Hepatocyte (in vitro differentiated cells): ENCODE data around the gene JAKMIP1.

Source experiments
- EZH2 ChIP-seq: fragments of 200-600 bp; sonication (generic); IDR thresholded peaks from 2 replicates; pipeline ENCODE4 v1.6.1; 2016; ENCODE audit warnings: antibody characterized with exemption, mild to moderate bottlenecking, borderline replicate concordance
- TF ChIP-seq, protein P1 (sequence below): fragments of 200-600 bp; sonication (generic); IDR thresholded peaks from 2 replicates; pipeline ENCODE4 v1.5.1; 2016; ENCODE audit warnings: antibody characterized with exemption, mild to moderate bottlenecking; ENCODE audit not compliant: poor library complexity

DNA sequence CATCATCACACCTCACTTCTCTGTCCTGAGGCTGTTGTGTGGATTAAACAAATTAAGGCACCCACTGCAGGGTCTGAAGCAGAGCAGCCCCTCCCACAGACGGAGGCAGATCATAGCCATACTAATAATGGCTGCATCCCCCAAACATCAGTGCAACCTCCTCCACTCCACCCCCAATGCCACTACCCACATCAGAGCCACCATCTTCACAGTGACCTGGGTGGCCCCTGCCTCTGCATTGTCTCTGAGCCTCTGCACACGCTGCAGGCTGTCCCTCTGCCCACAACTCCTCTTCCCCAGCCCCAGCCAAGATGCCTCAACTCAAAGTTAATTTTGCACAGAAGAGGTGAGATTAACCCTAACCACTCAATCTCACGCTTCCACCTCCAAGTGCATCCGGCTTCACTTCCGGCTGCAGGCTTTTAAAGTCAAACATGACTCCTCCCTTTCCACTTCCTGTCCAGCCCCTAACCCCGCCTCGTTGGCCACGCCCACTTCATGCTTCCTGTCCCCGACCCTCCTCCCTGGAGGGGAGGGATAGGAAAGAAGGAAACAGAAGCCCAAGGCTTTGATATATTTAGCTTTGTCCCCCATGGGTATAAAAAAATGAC, 22.7 kb downstream of the JAKMIP1 start:
- no peak for TF ChIP-seq EZH2
- TF ChIP-seq, protein P1, sequence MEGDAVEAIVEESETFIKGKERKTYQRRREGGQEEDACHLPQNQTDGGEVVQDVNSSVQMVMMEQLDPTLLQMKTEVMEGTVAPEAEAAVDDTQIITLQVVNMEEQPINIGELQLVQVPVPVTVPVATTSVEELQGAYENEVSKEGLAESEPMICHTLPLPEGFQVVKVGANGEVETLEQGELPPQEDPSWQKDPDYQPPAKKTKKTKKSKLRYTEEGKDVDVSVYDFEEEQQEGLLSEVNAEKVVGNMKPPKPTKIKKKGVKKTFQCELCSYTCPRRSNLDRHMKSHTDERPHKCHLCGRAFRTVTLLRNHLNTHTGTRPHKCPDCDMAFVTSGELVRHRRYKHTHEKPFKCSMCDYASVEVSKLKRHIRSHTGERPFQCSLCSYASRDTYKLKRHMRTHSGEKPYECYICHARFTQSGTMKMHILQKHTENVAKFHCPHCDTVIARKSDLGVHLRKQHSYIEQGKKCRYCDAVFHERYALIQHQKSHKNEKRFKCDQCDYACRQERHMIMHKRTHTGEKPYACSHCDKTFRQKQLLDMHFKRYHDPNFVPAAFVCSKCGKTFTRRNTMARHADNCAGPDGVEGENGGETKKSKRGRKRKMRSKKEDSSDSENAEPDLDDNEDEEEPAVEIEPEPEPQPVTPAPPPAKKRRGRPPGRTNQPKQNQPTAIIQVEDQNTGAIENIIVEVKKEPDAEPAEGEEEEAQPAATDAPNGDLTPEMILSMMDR = no peak
